ENCODE results near the gene FRS3.

GRCh38 chr6:41741625-41742490 lies 37.8 kb downstream of the FRS3 start:
- TF ChIP-seq ZNF274 (IDR thresholded peaks at IDR 0.05; ENCODE audit: low read depth, low read length) (no peak), SP1 (IDR thresholded peaks at IDR 0.05; ENCODE audit: low read depth) (no peak), ZBTB33 (IDR thresholded peaks at IDR 0.05; ENCODE audit: extremely low read depth, insufficient replicate concordance, low read length) (no peak), EZH2 (IDR thresholded peaks at IDR 0.05) (no peak), RAD21 (IDR thresholded peaks at IDR 0.05; ENCODE audit: low read depth) (no peak), CTCF (IDR thresholded peaks at IDR 0.05 in 2 of 3, conservative IDR thresholded peaks at IDR 0.05 in 1 of 3; ENCODE audit: borderline replicate concordance in 1 of 3, insufficient read depth in 1 of 3, low read depth in 2 of 3, low read length in 2 of 3) (no peak), JUND (IDR thresholded peaks at IDR 0.05) (no peak), MAX (IDR thresholded peaks at IDR 0.05) (no peak), POLR2A (IDR thresholded peaks at IDR 0.05; ENCODE audit: borderline replicate concordance, extremely low read depth, insufficient read depth, insufficient read length) (no peak), ATF3 (IDR thresholded peaks at IDR 0.05) (no peak), YY1 (IDR thresholded peaks at IDR 0.05; ENCODE audit: extremely low read depth, insufficient replicate concordance, low read depth, low read length) (no peak), CEBPB (IDR thresholded peaks at IDR 0.05; ENCODE audit: low read depth) (no peak)
